Lower leg skin (tissue), 4 donors: ENCODE measurements around the gene NECTIN1. TPM values are rescaled to one million over a fixed set of nuclear protein-coding genes. Genes with fewer than 3 reads are reported as not detected.

Experiments
- DNase-seq, 2 donors: peaks; one replicate each; pipeline ENCODE4 v3.0.0-alpha.2; 2019; ENCODE audit warnings: low spot score in 2 of 2
- H3K4me3 ChIP-seq: fragments of 200-600 bp; sonication (generic); 2 replicates; pipeline ENCODE4 v1.5.1; 2017; ENCODE audit warnings: mild to moderate bottlenecking, low read depth; ENCODE audit not compliant: poor library complexity, severe bottlenecking
- POLR2A ChIP-seq, 2 donors: fragments of 450-650 bp; IDR thresholded peaks; one replicate each; pipeline ENCODE4 v1.6.1; 2016 to 2017; ENCODE audit warnings: antibody characterized with exemption in 2 of 2, mild to moderate bottlenecking in 1 of 2, moderate library complexity in 1 of 2
- WGBS, 2 donors: methylation state at CpG; one replicate each; pipeline ENCODE4 v1.1.5; 2018; 5-methylcytosine and 5-hydroxymethylcytosine counted together
- intact Hi-C: fragments of 100-400 bp; cut with DNase I; formaldehyde crosslinking; loops from one replicate; pipeline ENCODE4 v1.15.0; 2023; ENCODE audit warnings: low total_unique reads
- total RNA-seq, 4 donors: library from RNA; depleted of rRNA; stranded (reverse); fragments of >200 nt; gene quantifications; one replicate each; pipeline ENCODE4 v1.1.0, GENCODE V29; 2016
- TF ChIP-seq, protein P1 (sequence below), 3 donors: fragments of 450-650 bp; IDR thresholded peaks; one replicate each; pipeline ENCODE4 v1.5.1; 2016; ENCODE audit warnings: antibody characterized with exemption in 3 of 3, mild to moderate bottlenecking in 3 of 3, moderate library complexity in 2 of 3

Gene NECTIN1
- total RNA-seq, 4 donors from 2014 or later = 111 to 142 (median 130) TPM

DNA sequence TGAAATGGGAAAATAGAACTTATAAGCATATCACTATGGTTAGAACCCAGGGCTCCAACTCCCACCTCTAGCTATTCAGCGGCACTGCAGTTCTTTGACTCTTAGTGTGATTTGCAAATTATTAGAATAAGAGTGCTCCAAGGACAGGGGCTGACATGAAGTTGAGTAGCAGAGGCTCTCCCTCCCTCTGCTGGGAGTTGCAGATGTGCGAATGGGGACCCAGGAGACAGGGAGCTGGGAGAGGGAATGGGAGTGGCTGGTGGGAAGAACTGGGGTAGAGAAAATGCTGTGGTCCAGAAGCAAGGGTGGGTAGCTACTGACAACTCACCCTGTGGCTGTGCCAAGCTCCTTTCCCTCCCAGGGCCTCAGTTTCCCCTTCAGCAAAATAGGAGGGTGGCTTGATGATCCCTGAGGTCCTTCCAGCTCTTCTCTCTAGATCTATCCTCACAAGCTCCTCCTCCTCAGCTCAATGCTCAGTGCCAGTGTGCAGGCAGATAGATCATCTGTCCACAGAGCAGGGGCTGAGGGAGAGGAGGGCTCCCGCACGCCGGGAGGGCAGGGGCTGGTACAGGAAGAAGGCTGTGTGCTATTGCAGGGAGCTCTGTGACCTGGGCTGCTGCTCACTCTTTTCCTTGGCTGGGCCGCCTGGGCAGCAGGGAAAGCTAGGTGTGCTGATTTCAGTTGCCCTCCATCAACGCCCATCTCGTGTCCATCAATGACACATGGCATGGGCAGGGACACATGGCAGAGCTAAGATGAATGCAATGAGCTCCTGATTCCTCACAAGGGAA lies 99.0 kb downstream of the NECTIN1 start:
- WGBS, 2 donors = 72 to 84% methylated on average over 8 of the region's 8 CpGs
- no peak overlapping the region for H3K4me3 ChIP-seq
- intact Hi-C loops = no loop called here
- no peak for TF ChIP-seq POLR2A (IDR thresholded peaks at IDR 0.05)
- DNase-seq = no peak

DNA sequence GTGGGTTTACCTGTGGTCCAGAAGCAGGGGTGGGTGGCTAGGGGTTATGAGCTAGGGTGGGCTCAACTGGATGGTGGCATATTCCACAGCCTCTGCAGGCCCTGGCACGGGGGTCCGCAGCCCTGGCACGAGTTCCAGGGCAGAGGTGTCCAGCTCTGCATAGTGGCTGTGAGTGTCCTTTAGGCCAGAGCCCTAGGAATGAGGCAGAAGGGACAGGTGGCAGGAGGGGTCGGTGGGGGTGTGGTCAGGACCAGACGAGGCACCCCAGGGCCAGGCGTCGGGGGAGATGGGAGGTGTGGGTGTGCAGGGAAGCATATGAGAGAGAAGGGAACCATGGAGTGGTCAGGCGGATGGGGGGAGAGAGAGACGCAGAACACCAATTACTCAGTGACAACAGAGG lies 99.9 kb downstream of the NECTIN1 start:
- intact Hi-C loops = no loop called here
- DNase-seq = no peak
- no peak overlapping the region for H3K4me3 ChIP-seq
- WGBS, 2 donors = 69 to 77% methylated on average over 8 of the region's 9 CpGs
- TF ChIP-seq, protein P1, sequence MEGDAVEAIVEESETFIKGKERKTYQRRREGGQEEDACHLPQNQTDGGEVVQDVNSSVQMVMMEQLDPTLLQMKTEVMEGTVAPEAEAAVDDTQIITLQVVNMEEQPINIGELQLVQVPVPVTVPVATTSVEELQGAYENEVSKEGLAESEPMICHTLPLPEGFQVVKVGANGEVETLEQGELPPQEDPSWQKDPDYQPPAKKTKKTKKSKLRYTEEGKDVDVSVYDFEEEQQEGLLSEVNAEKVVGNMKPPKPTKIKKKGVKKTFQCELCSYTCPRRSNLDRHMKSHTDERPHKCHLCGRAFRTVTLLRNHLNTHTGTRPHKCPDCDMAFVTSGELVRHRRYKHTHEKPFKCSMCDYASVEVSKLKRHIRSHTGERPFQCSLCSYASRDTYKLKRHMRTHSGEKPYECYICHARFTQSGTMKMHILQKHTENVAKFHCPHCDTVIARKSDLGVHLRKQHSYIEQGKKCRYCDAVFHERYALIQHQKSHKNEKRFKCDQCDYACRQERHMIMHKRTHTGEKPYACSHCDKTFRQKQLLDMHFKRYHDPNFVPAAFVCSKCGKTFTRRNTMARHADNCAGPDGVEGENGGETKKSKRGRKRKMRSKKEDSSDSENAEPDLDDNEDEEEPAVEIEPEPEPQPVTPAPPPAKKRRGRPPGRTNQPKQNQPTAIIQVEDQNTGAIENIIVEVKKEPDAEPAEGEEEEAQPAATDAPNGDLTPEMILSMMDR (IDR thresholded peaks at IDR 0.05) = no peak
- no peak for TF ChIP-seq POLR2A (IDR thresholded peaks at IDR 0.05)

DNA sequence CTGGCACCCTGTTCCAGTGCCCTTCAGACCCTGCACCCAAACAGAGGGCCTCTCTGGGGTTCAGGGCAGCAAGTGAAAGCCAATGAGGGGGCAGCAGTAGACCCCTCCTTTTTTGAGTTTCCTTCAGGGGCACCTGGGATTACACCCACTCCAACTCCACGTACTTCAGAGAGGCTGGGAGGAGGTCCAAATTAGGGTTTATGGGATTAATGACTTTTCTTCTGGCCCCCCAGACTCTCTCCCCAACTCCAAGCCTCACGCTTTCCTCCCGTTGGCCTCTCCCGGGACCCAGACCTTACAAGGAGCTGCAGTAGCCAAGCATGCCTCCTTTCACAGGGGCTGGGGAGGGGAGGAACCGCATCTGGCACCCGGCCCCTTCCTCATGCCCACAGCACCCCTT lies 101.7 kb downstream of the NECTIN1 start:
- no peak overlapping the region for H3K4me3 ChIP-seq
- no peak for DNase-seq
- WGBS, 2 donors = 68 to 82% methylated on average over 6 of the region's 6 CpGs
- TF ChIP-seq, protein P1 (IDR thresholded peaks at IDR 0.05) = no peak
- TF ChIP-seq POLR2A (IDR thresholded peaks at IDR 0.05) = no peak
- intact Hi-C loops = no loop called here

DNA sequence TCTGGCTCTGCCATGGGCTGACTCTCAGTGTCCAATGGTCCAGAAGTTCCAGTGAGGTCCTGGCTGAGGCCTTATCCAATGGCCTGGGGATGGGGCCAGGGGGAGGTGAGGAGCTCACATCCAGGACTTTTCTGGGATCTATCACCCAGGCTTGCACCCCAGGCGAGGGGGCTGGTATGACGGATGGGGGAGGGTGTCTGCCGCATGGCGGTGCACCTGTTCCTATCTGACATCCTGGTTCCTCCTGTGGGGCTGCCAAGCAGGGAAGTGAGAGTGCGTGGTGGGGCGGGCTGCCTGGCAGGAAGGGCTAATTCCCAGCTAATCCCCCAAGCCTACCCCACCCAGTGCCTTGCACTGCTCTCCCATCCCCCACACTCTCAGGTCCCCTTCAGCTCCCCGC lies 102.1 kb downstream of the NECTIN1 start:
- no peak for TF ChIP-seq POLR2A (IDR thresholded peaks at IDR 0.05)
- TF ChIP-seq, protein P1 (IDR thresholded peaks at IDR 0.05) = no peak
- no peak overlapping the region for H3K4me3 ChIP-seq
- intact Hi-C loops = no loop called here
- no peak for DNase-seq
- 67 to 76% methylated on average over 7 of the region's 7 CpGs for WGBS, 2 donors

DNA sequence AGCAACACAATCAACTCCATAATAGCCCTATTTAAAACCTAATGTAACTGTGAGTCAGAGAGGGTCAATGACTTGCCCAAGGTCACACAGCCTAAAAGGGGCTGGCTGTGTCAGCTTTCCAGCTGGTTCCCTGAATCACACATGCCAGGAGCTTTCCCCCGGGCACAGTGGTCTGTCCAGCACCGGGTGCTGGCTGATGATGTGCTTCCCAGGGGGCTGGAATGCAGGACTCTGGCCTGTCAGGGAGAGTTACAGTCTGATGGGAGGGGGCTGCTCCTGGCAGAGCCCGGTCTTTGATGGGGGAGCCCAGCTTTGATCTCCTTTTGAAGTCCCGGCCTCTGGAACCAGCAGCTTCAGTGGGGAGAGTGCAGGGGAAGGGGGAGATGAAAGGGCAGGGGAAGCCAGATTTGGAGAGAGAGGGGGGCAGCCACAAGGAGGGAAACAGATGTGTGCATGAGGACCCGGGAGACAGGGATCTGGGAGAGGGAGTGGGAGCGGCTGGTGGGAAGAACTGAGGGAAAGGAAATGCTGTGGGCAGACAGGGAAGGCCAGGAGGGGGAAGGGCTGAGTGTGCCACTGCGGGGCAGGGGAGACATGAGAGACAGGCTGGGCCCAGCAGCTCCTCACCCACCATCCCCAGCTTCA lies 102.7 kb downstream of the NECTIN1 start:
- no peak overlapping the region for H3K4me3 ChIP-seq
- intact Hi-C loops = no loop called here
- DNase-seq = no peak
- 56 to 66% methylated on average over 7 of the region's 7 CpGs for WGBS, 2 donors
- no peak for TF ChIP-seq POLR2A (IDR thresholded peaks at IDR 0.05)
- TF ChIP-seq, protein P1 (IDR thresholded peaks at IDR 0.05) = no peak

DNA sequence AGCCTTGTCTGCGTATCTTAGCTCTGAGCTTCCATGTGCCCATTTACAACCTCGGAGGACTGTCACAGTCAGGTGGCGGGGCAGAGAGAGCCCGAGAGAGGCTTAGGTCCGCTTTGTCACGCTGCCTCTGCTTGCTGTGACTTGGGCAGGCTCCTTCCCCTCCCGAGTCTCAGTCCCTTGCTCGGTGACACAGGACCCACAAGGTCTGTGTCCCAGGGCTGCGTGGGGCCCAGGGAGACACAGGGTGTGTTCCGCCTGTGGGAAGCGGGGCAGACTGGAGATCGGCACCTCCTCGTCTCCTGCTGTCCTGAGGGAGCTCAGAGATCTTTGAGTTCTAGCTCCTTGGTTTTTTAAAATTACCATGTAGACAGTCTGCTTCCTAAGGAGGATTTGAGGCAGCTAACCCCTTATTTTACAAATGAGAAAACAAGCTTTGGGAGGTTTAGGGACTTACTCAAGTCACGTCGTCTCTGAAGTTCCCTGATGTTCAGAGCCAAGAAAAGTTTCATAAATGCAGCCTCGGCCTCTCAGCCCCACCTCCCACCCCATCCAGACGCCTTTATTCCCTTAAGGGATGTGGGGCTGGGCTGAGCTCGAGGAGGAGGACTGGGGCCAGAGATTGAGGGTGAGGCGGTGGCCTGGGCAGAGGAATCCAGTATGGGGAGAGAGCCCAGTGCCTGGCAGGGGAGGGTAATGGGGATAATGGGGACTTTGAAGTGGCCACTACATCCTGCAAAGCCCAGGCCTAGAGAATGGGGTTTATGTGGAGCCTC lies 103.6 kb downstream of the NECTIN1 start:
- no peak for TF ChIP-seq POLR2A (IDR thresholded peaks at IDR 0.05)
- TF ChIP-seq, protein P1 (IDR thresholded peaks at IDR 0.05) = no peak
- no peak for DNase-seq
- no peak overlapping the region for H3K4me3 ChIP-seq
- 57 to 63% methylated on average over 19 of the region's 19 CpGs for WGBS, 2 donors
- intact Hi-C loops = no loop called here
